Breast epithelium (tissue), 4 donors: ENCODE results near the gene EPHA4. TPM values are rescaled to one million over a fixed set of nuclear protein-coding genes. Genes with fewer than 3 reads are reported as not detected.

Experiments used
- DNase-seq, 2 donors: peaks; one replicate each; pipeline ENCODE4 v3.0.0-alpha.2; 2019; ENCODE audit warnings: low spot score in 2 of 2
- H3K27ac ChIP-seq, 2 donors: fragments of 200-600 bp; sonication (generic) in 1 of 2; one replicate each; pipeline ENCODE4 v1.5.1; 2016 to 2019; ENCODE audit warnings: mild to moderate bottlenecking in 1 of 2
- H3K27me3 ChIP-seq, 2 donors: fragments of 200-600 bp; sonication (generic) in 1 of 2; one replicate each; pipeline versions ENCODE4 v1.5.1 to v1.6.0; 2017 to 2019; ENCODE audit warnings: control low read depth in 1 of 2, mild to moderate bottlenecking in 1 of 2
- H3K36me3 ChIP-seq: fragments of 200-600 bp; one replicate; pipeline ENCODE4 v1.5.1; 2019
- H3K4me1 ChIP-seq, 2 donors: fragments of 200-600 bp; sonication (generic); one replicate each; pipeline ENCODE4 v1.5.1; 2016 to 2019; ENCODE audit warnings: control low read depth in 1 of 2
- H3K4me3 ChIP-seq, 3 donors: fragments of 200-600 bp; sonication (generic); 1 replicate in 2 of 3; 2 replicates in 1 of 3; pipeline ENCODE4 v1.5.1; 2016 to 2019; ENCODE audit warnings: mild to moderate bottlenecking in 3 of 3, moderate library complexity in 2 of 3
- H3K9me3 ChIP-seq, 2 donors: fragments of 200-600 bp; sonication (generic) in 1 of 2; one replicate each; pipeline ENCODE4 v1.5.1; 2016 to 2019; ENCODE audit warnings: control low read depth in 1 of 2
- CTCF ChIP-seq, 3 donors: fragments of 450-650 bp; IDR thresholded peaks; one replicate each; pipeline ENCODE4 v1.5.1; 2016 to 2017; ENCODE audit warnings: antibody characterized with exemption in 3 of 3, mild to moderate bottlenecking in 3 of 3, moderate library complexity in 3 of 3
- POLR2A ChIP-seq: fragments of 450-650 bp; IDR thresholded peaks from one replicate; pipeline ENCODE4 v1.6.1; 2016; ENCODE audit warnings: antibody characterized with exemption, mild to moderate bottlenecking, moderate library complexity
- POLR2AphosphoS5 ChIP-seq, 3 donors: sonication (generic); formaldehyde crosslinking; IDR thresholded peaks; one replicate each; pipeline ENCODE4 v1.6.1; 2017; ENCODE audit warnings: antibody characterized with exemption in 3 of 3
- intact Hi-C: fragments of 100-400 bp; cut with DNase I; formaldehyde crosslinking; loops from one replicate; pipeline ENCODE4 v1.15.1; 2023; ENCODE audit warnings: low total_unique reads
- total RNA-seq, 3 donors: library from RNA; depleted of rRNA; stranded (reverse); fragments of >200 nt; gene quantifications; one replicate each; pipeline ENCODE4 v1.1.0, GENCODE V29; 2016

Gene EPHA4
- total RNA-seq, 3 donors from 2014 or later, result 12.8 to 44.2 (median 18.6) TPM

- H3K27ac ChIP-seq, result no peak overlapping the region
Measured at GRCh38 chr2:221428896-221429295, 143.2 kb downstream of the EPHA4 start.

GRCh38 chr2:221426929-221427328 lies 145.2 kb downstream of the EPHA4 start:
- no peak for DNase-seq
- Histone ChIP-seq H3K4me3 (no peak overlapping the region), H3K4me1 (no peaks in the 10 kb centered on the region), H3K27me3 (no peaks in the 10 kb centered on the region), H3K36me3 (no peaks in the 10 kb centered on the region), H3K9me3 (no peaks in the 10 kb centered on the region), H3K27ac (no peak overlapping the region)
- TF ChIP-seq POLR2AphosphoS5 (IDR thresholded peaks at IDR 0.05), result no peak
- TF ChIP-seq POLR2A, result no peak
- TF ChIP-seq CTCF (IDR thresholded peaks at IDR 0.05), result no peak
- intact Hi-C loops, result loop anchor here (5.0 kb wide), 1 partner anchor 325 kb away; no protein-coding TSS in a partner anchor

More at GRCh38 chr2:221428896-221429295, 143.2 kb downstream of the EPHA4 start:
- Histone ChIP-seq H3K4me3 (no peak overlapping the region), H3K9me3 (no peaks in the 10 kb centered on the region), H3K4me1 (no peaks in the 10 kb centered on the region), H3K27me3 (no peaks in the 10 kb centered on the region), H3K36me3 (no peaks in the 10 kb centered on the region)
- DNase-seq, result no peak
- no peak for TF ChIP-seq CTCF (IDR thresholded peaks at IDR 0.05)
- no peak for TF ChIP-seq POLR2A
- no peak for TF ChIP-seq POLR2AphosphoS5 (IDR thresholded peaks at IDR 0.05)
- intact Hi-C loops, result loop anchor here (5.0 kb wide), 1 partner anchor 323 kb away; no protein-coding TSS in a partner anchor

- Histone ChIP-seq H3K36me3 (no peaks in the 10 kb centered on the region), H3K4me3 (no peak overlapping the region), H3K27me3 (no peaks in the 10 kb centered on the region), H3K4me1 (no peaks in the 10 kb centered on the region), H3K27ac (no peak overlapping the region), H3K9me3 (no peaks in the 10 kb centered on the region)
- no peak for DNase-seq
- TF ChIP-seq POLR2AphosphoS5 (IDR thresholded peaks at IDR 0.05), result no peak
- TF ChIP-seq POLR2A, result no peak
- no peak for TF ChIP-seq CTCF (IDR thresholded peaks at IDR 0.05)
- intact Hi-C loops, result loop anchor here (5.0 kb wide), 1 partner anchor 326 kb away; no protein-coding TSS in a partner anchor
Measured at GRCh38 chr2:221425891-221426290, 146.2 kb downstream of the EPHA4 start.

- no peak for TF ChIP-seq POLR2A
- no peak for TF ChIP-seq POLR2AphosphoS5 (IDR thresholded peaks at IDR 0.05)
- TF ChIP-seq CTCF (IDR thresholded peaks at IDR 0.05), result no peak
- H3K27ac ChIP-seq, result no peak overlapping the region
- intact Hi-C loops, result loop anchor here (5.0 kb wide), 1 partner anchor 327 kb away; no protein-coding TSS in a partner anchor
- no peaks in the 10 kb centered on the region for H3K36me3 ChIP-seq
- no peaks in the 10 kb centered on the region for H3K9me3 ChIP-seq
- H3K4me1 ChIP-seq, result no peaks in the 10 kb centered on the region
- H3K4me3 ChIP-seq, result no peak overlapping the region
- DNase-seq, result no peak
- no peaks in the 10 kb centered on the region for H3K27me3 ChIP-seq
Measured at GRCh38 chr2:221425353-221425752, 146.8 kb downstream of the EPHA4 start.

GRCh38 chr2:221423210-221423804 lies 148.8 kb downstream of the EPHA4 start:
- H3K27me3 ChIP-seq, result no peaks in the 10 kb centered on the region
- H3K27ac ChIP-seq, result no peak overlapping the region
- H3K36me3 ChIP-seq, result no peaks in the 10 kb centered on the region
- no peaks in the 10 kb centered on the region for H3K9me3 ChIP-seq
- no peak for DNase-seq
- no peaks in the 10 kb centered on the region for H3K4me1 ChIP-seq
- intact Hi-C loops, result no loop called here
- TF ChIP-seq CTCF (IDR thresholded peaks at IDR 0.05) (no peak), POLR2AphosphoS5 (IDR thresholded peaks at IDR 0.05) (no peak), POLR2A (no peak)
- H3K4me3 ChIP-seq, result no peak overlapping the region
